Measurements from ENCODE around the gene ARL15.

- TF ChIP-seq CTCF (IDR thresholded peaks at IDR 0.05; ENCODE audit: low read depth, low read length) (no peak), MYC (IDR thresholded peaks at IDR 0.05; ENCODE audit: low read depth, low read length) (no peak)
These were observed 324.6 kb downstream of the ARL15 start for GRCh38 chr5:53985796-53986195.
